Immature natural killer cell (primary cell): Measurements from ENCODE around the gene OAS1. TPM values are rescaled to one million over a fixed set of nuclear protein-coding genes. Genes with fewer than 3 reads are reported as not detected.

ENCODE experiments used
- polyA plus RNA-seq, 3 donors: library from polyadenylated mRNA; unstranded; fragments of 300-500 nt; fragmentation: Illumina TruSeq; gene quantifications; one replicate each; pipeline ENCODE4 v1.2.3, GENCODE V29; 2021

OAS1 gene
- polyA plus RNA-seq, 3 donors from 2014 or later: 22.3 to 46.0 (median 25.6) TPM

Other genes with a start within 250 kb of the OAS1 start
- gene RPH3A, start 115.2 kb upstream of the OAS1 start, polyA plus RNA-seq: not detected
- gene OAS3, start 31.5 kb downstream of the OAS1 start, polyA plus RNA-seq: 10 to 100 TPM in 1 of 3 donors, 1 to 10 TPM in 2; 2.2 to 16.7 (median 9.0) TPM
- gene OAS2, start 71.6 kb downstream of the OAS1 start, polyA plus RNA-seq: 10 to 100 TPM; 24.3 to 64.5 (median 26.9) TPM
- gene DTX1, start 149.8 kb downstream of the OAS1 start, polyA plus RNA-seq: 1 to 10 TPM in 2 of 3 donors, not detected in 1; 1.1 to 2.1 TPM
- not detected for gene RASAL1, start 228.8 kb downstream of the OAS1 start, polyA plus RNA-seq
- not detected for gene CFAP73, start 242.8 kb downstream of the OAS1 start, polyA plus RNA-seq